ENCODE data around the gene OR10P1.

OR10P1 gene

GRCh38 chr12:55624056-55624455 is 12.6 kb upstream of the OR10P1 start:
- H3K4me3 ChIP-seq (replicated peaks in 1 of 2; ENCODE audit: low read depth in 2 of 2, low read length in 2 of 2): no peak overlapping the region
- peak in 1 of 2 donors; percentile 19 for DNase-seq (ENCODE audit: low read depth in 2 of 2)
- no peak for TF ChIP-seq CTCF (IDR thresholded peaks at IDR 0.05; ENCODE audit: low read depth, low read length)

GRCh38 chr12:55626154-55626553 is 10.5 kb upstream of the OR10P1 start:
- H3K4me3 ChIP-seq (replicated peaks in 1 of 2; ENCODE audit: low read depth in 2 of 2, low read length in 2 of 2): no peak overlapping the region
- no peak for TF ChIP-seq CTCF (IDR thresholded peaks at IDR 0.05; ENCODE audit: low read depth, low read length)

GRCh38 chr12:55629058-55629841 is 7.4 kb upstream of the OR10P1 start:
- TF ChIP-seq CTCF (IDR thresholded peaks at IDR 0.05; ENCODE audit: low read depth, low read length): no peak
- H3K4me3 ChIP-seq (replicated peaks in 1 of 2; ENCODE audit: low read depth in 2 of 2, low read length in 2 of 2): no peak overlapping the region
- peak in 1 of 2 donors; percentile 16 for DNase-seq (ENCODE audit: low read depth in 2 of 2)

More at GRCh38 chr12:55626154-55626553, 10.5 kb upstream of the OR10P1 start:
- no peak for DNase-seq (ENCODE audit: low read depth in 2 of 2)

GRCh38 chr12:55631056-55631455 is 5.6 kb upstream of the OR10P1 start:
- DNase-seq (ENCODE audit: low read depth in 2 of 2): no peak
- TF ChIP-seq CTCF (IDR thresholded peaks at IDR 0.05; ENCODE audit: low read depth, low read length): no peak
- H3K4me3 ChIP-seq (replicated peaks in 1 of 2; ENCODE audit: low read depth in 2 of 2, low read length in 2 of 2): no peak overlapping the region

- no peak for TF ChIP-seq CTCF (IDR thresholded peaks at IDR 0.05; ENCODE audit: low read depth, low read length)
- DNase-seq (ENCODE audit: low read depth in 2 of 2): no peak
- no peak overlapping the region for H3K4me3 ChIP-seq (replicated peaks in 1 of 2; ENCODE audit: low read depth in 2 of 2, low read length in 2 of 2)
These were observed 5.0 kb upstream of the OR10P1 start for GRCh38 chr12:55631733-55632132.

GRCh38 chr12:55633151-55633550 is 3.5 kb upstream of the OR10P1 start:
- no peak for DNase-seq (ENCODE audit: low read depth in 2 of 2)
- no peak overlapping the region for H3K4me3 ChIP-seq (replicated peaks in 1 of 2; ENCODE audit: low read depth in 2 of 2, low read length in 2 of 2)
- no peak for TF ChIP-seq CTCF (IDR thresholded peaks at IDR 0.05; ENCODE audit: low read depth, low read length)

All from cardiac fibroblast (primary cell).